Psoas muscle (tissue), 8 donors: ENCODE results near the gene SMURF2. TPM values are rescaled to one million over a fixed set of nuclear protein-coding genes. Genes with fewer than 3 reads are reported as not detected.

ENCODE experiments used
- ATAC-seq, 4 donors: fragments of 200-7000 bp; cut with Tn5 transposase; one replicate each; pipeline ENCODE4 v1.9.1; 2020; ENCODE audit warnings: moderate library complexity in 3 of 4, mild to moderate bottlenecking in 2 of 4
- DNase-seq, 2 donors: peaks; one replicate each; pipeline ENCODE4 v3.0.0-alpha.2; 2020
- H3K27ac ChIP-seq: fragments of 200-600 bp; one replicate; pipeline ENCODE4 v1.8.0; 2022
- H3K27me3 ChIP-seq, 3 donors: fragments of 200-600 bp in 1 of 3; one replicate each; pipeline versions ENCODE4 v1.6.1 to v1.8.0; 2013 to 2022; ENCODE audit warnings: low read length in 2 of 3, mild to moderate bottlenecking in 2 of 3, moderate library complexity in 1 of 3; ENCODE audit not compliant: insufficient read depth in 3 of 3
- H3K36me3 ChIP-seq, 2 donors: fragments of 200-600 bp in 1 of 2; one replicate each; pipeline versions ENCODE4 v1.6.1 to v1.8.0; 2013 to 2022; ENCODE audit warnings: low read depth in 1 of 2, mild to moderate bottlenecking in 1 of 2, moderate library complexity in 1 of 2; ENCODE audit not compliant: insufficient read depth in 1 of 2
- H3K4me1 ChIP-seq: fragments of 200-600 bp; one replicate; pipeline ENCODE4 v1.8.0; 2022
- H3K4me3 ChIP-seq: fragments of 200-600 bp; one replicate; pipeline ENCODE4 v1.8.0; 2022; ENCODE audit warnings: mild to moderate bottlenecking
- H3K9me3 ChIP-seq: fragments of 200-600 bp; one replicate; pipeline ENCODE4 v1.8.0; 2022
- CTCF ChIP-seq: fragments of 200-600 bp; IDR thresholded peaks from one replicate; pipeline ENCODE4 v1.8.0; 2022; ENCODE audit warnings: antibody characterized with exemption
- WGBS, 3 donors: extraction: QIAGEN DNeasy Blood & Tissue Kit; methylation state at CpG; one replicate each; pipeline versions ENCODE4 v1.1.6 to v1.1.7; 2013; 5-methylcytosine and 5-hydroxymethylcytosine counted together
- intact Hi-C, 2 donors: fragments of 100-400 bp; cut with DNase I; formaldehyde crosslinking; loops; one replicate each; pipeline versions ENCODE4 v1.11.0 to v1.14.2; 2022
- long read RNA-seq, 2 donors: library from polyadenylated mRNA; unstranded; transcript quantifications; one replicate each; pipeline ENCODE4 v2.0.0, GENCODE V29; 2021
- polyA plus RNA-seq, 3 donors: library from polyadenylated mRNA; stranded (reverse); fragments of 200-250 nt; gene quantifications; one replicate each; pipeline ENCODE4 v1.2.3, GENCODE V29; 2013
- total RNA-seq, 4 donors: library from RNA; stranded (reverse); fragmentation: NEBNext Ultra II Directional in 2 of 4; extraction: Animal tissue kit (Norgen Biotek cat#: 25700) in 2 of 4; gene quantifications; one replicate each; pipeline versions ENCODE4 v1.2.1 to v1.2.4, GENCODE V29; 2021 to 2023
- donor health status: healthy with polysubstance abuse.
- donor health status: DM: no; HTN: no; CAD: no; lungs with moderate emphysema.
- donor health status: Bipolar disorder and iron deficiency.
- donor health status: healthy.
- donor health status: DM: yes; HTN: yes; CAD: no.
- donor health status: DM: no; HTN: no; CAD: no.
- donor health status: DM: no; HTN: no; CAD: no.
- donor health status: DM: yes; HTN: yes; CAD: no.

The SMURF2 gene
- total RNA-seq (10 to 100 TPM in 2 of 4 donors, 1 to 10 TPM in 2; 8.3 to 12.0 (median 10.0) TPM), polyA plus RNA-seq (1 to 10 TPM; 4.3 to 6.6 (median 5.6) TPM)
- long read RNA-seq, donor 1, partial matches to known transcripts, result 0 of 6 reads
- long read RNA-seq, donor 1, other reads (novel, unspliced or antisense), result 4 of 6 reads
- long read RNA-seq, donor 2, transcript SMURF2-201 (19 exons, 2,918 nt), result major isoform, 5 of 17 reads
- long read RNA-seq, donor 2, partial matches to known transcripts, result 3 of 17 reads
- long read RNA-seq, donor 2, other reads (novel, unspliced or antisense), result 9 of 17 reads

GRCh38 chr17:64661976-64662773, at the start of gene SMURF2:
Gene SMURF2 (minus strand): TSS chr17:64662307. CDS start chr17:64661880, 427 bp downstream.
- peaks cover 13% of the 10 kb centered on the region for H3K4me1 ChIP-seq
- no peak for TF ChIP-seq CTCF
- no peaks in the 10 kb centered on the region for H3K27me3 ChIP-seq
- DNase-seq (peak; percentile 81 to 89), ATAC-seq (peak; percentile 93 to 95 (median 94))
- peak within 1 kb of the TSS; percentile 95 for H3K27ac ChIP-seq
- H3K4me3 ChIP-seq, result peak within 1 kb of the TSS; percentile 78
- intact Hi-C loops, result no loop called here
- no peaks in the 10 kb centered on the region for H3K9me3 ChIP-seq
- no peaks in the 10 kb centered on the region for H3K36me3 ChIP-seq
- WGBS, 3 donors, result 0 to 1% (median 1%) methylated on average over 50 to 95 of the region's 95 CpGs

- intact Hi-C loops, result no loop called here
- peaks cover 6% of the 10 kb centered on the region for H3K4me1 ChIP-seq
- H3K36me3 ChIP-seq, result no peaks in the 10 kb centered on the region
Observed at GRCh38 chr17:64709481-64709880, 47.4 kb upstream of the SMURF2 start.

GRCh38 chr17:64707050-64707591, 45.0 kb upstream of the SMURF2 start:
- 15 to 23% (median 17%) methylated on average over 10 of the region's 10 CpGs for WGBS, 3 donors
- peak; percentile 69 to 92 (median 80) for ATAC-seq
- Histone ChIP-seq H3K27me3 (peaks cover 0 to 4% (median 1%) of the 10 kb centered on the region in 3 donors), H3K4me1 (peaks cover 6% of the 10 kb centered on the region), H3K4me3 (no peak overlapping the region), H3K9me3 (no peaks in the 10 kb centered on the region), H3K27ac (peak overlapping the region; percentile 41), H3K36me3 (no peaks in the 10 kb centered on the region)
- intact Hi-C loops, result no loop called here
- DNase-seq, result peak; percentile 92 to 94
- no peak for TF ChIP-seq CTCF

More at GRCh38 chr17:64709481-64709880, 47.4 kb upstream of the SMURF2 start:
- ATAC-seq (no peak), DNase-seq (no peak)
- H3K27me3 ChIP-seq, result peaks cover 0 to 4% (median 1%) of the 10 kb centered on the region in 3 donors
- WGBS, 3 donors, result 50 to 63% (median 61%) methylated on average over 4 of the region's 4 CpGs
- no peak overlapping the region for H3K4me3 ChIP-seq
- H3K9me3 ChIP-seq, result no peaks in the 10 kb centered on the region
- no peak for TF ChIP-seq CTCF
- H3K27ac ChIP-seq, result no peak overlapping the region

- H3K4me1 ChIP-seq, result peaks cover 6% of the 10 kb centered on the region
- no peak for TF ChIP-seq CTCF
- DNase-seq (no peak), ATAC-seq (no peak)
- no peak overlapping the region for H3K4me3 ChIP-seq
- no peaks in the 10 kb centered on the region for H3K9me3 ChIP-seq
- H3K27me3 ChIP-seq, result peaks cover 0 to 3% (median 1%) of the 10 kb centered on the region in 3 donors
- H3K27ac ChIP-seq, result peak overlapping the region; percentile 14
- WGBS, 3 donors, result 65 to 77% (median 67%) methylated on average over 8 of the region's 8 CpGs
- no peaks in the 10 kb centered on the region for H3K36me3 ChIP-seq
- intact Hi-C loops, result no loop called here
Observed at GRCh38 chr17:64706224-64707049, 44.3 kb upstream of the SMURF2 start.
